Stimulated activated CD4-positive, alpha-beta T cell treated with anti-CD3 and anti-CD28 coated beads, TNF-alpha, amount 100 ng/mL, for 4 hours (primary cell): ENCODE results near the gene RPS25.
"Not testable (repeated sequence)": the region's sequence is repeated elsewhere in the genome, so short reads cannot be mapped to it uniquely, and the experiment has no call there.

Experiments
- DNase-seq, 3 experiments: peaks; one replicate each; pipeline ENCODE4 v3.0.0-alpha.2; 2020; ENCODE audit warnings: low read depth in 3 of 3

The RPS25 gene

GRCh38 chr11:118971646-118972045 is 46.5 kb downstream of the RPS25 start, which contains the start of gene FOXR1:
TSS of gene FOXR1 (plus strand) at chr11:118971761. CDS start at chr11:118971932, 171 bp downstream.
- no peak for DNase-seq

- DNase-seq, result not testable (repeated sequence)
Measured at GRCh38 chr11:118969508-118969907, 48.6 kb downstream of the RPS25 start.
